Measurements from ENCODE around the gene PRKACA.

Gene PRKACA

DNA sequence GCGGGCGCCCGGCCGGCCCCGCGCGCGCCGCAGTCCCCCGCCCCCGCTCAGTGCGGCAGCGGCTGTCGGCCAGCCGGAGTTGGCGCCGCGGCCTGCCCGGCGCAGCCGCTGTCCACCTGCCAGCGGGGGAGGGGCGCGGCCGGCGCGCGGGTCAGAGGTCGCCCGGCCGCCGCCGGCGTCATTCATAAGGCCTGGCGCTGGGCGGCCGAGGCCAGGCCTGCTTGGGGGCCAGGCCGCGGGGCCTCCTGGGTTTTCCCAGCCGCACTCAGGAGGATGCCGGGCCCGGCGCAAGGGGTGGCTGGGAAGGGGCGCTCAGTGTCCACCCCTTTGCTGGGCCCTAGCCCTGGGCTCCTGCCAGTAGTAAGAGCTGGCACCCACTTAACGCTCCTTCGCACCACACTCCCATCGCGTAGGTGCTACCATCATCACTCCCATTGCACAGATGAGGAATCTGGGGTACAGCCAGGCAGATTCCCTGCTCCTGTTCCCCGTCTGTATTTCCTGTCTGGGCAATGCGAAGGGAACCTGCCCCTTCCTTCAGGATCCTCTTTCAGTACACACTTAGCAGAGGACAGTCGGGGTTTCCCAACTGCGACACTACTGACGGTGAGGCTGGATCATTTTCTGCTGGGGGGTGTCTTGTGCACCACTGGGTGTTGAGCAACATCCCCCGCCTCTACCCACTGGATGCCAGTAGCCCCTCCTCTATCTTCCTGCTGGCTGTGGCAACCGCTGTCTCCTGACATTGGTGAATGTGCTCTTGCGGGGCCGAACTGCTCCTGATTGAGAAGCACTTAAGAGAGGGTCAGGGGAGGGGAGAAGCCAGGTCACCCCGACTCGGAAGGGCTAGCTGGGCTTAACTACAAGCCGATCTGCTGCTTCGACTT is 846 bp upstream of the PRKACA start:
- ChIA-PET CTCF (interaction anchor here (0.7 kb wide), 1 partner anchor 44 kb away, joined by 3 read pairs; no protein-coding TSS in a partner anchor), POLR2A (ENCODE audit: low non-redundant PET) (no interaction called here)
- peak overlapping the region; percentile 98 for H3K27ac ChIP-seq
- peak; percentile 54 for DNase-seq (ENCODE audit: low spot score)
- no peak for TF ChIP-seq CTCF (conservative IDR thresholded peaks at IDR 0.05; ENCODE audit: low read depth)

DNA sequence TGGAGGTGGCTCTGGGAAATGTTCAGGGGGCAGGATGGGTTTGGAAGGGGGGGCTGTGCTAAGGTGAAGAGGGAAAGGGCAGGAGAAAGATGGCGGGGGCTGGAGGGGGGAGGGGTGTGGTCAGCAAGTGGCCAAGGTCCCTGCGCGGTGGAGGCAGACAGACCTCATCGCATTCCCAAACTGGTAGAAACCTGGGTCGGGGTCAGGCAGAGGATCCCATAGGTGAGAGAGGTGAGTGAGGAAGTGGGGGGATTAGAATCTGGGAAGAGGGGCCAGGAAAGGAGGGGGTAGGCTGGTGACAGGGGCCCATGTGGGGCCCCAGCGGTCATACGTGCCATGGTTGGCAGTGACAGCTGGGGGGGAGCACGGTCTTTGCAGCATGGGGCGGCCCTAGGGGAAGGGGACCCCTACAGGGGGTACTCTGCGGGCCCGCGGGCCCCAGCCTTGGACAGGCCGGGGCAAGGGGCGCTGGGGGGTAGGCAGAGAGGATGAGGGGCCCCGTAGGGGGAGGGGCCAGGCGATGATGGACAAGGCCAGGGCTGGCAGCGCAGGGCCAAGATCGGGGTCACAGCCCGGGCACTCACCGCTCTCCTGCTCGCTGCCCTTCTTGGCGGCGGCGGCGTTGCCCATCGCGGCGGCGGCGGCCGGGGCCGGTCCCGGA is 514 bp downstream of the PRKACA start:
- H3K27ac ChIP-seq, result peak overlapping the region; percentile 98
- DNase-seq (ENCODE audit: low spot score), result no peak
- ChIA-PET POLR2A (ENCODE audit: low non-redundant PET) (no interaction called here), CTCF (no interaction called here)
- no peak for TF ChIP-seq CTCF (conservative IDR thresholded peaks at IDR 0.05; ENCODE audit: low read depth)

- no peak for TF ChIP-seq CTCF (conservative IDR thresholded peaks at IDR 0.05; ENCODE audit: low read depth)
- ChIA-PET POLR2A (ENCODE audit: low non-redundant PET) (no interaction called here), CTCF (no interaction called here)
- H3K27ac ChIP-seq, result peak overlapping the region; percentile 98
- DNase-seq (ENCODE audit: low spot score), result no peak
Observed at GRCh38 chr19:14116525-14116917, 1.0 kb downstream of the PRKACA start.

GRCh38 chr19:14115756-14116155 is 1.8 kb downstream of the PRKACA start:
- TF ChIP-seq CTCF (conservative IDR thresholded peaks at IDR 0.05; ENCODE audit: low read depth), result no peak
- H3K27ac ChIP-seq, result no peak overlapping the region
- no peak for DNase-seq (ENCODE audit: low spot score)
- CTCF ChIA-PET, result interaction anchor here (0.5 to 0.6 kb wide), 3 partner anchors 80 to 340 kb away, joined by 3 to 5 read pairs (median 3); no protein-coding TSS in a partner anchor
- POLR2A ChIA-PET (ENCODE audit: low non-redundant PET), result interaction anchor here (0.6 kb wide), 1 partner anchor 17 kb away, joined by 8 read pairs; no protein-coding TSS in a partner anchor

DNA sequence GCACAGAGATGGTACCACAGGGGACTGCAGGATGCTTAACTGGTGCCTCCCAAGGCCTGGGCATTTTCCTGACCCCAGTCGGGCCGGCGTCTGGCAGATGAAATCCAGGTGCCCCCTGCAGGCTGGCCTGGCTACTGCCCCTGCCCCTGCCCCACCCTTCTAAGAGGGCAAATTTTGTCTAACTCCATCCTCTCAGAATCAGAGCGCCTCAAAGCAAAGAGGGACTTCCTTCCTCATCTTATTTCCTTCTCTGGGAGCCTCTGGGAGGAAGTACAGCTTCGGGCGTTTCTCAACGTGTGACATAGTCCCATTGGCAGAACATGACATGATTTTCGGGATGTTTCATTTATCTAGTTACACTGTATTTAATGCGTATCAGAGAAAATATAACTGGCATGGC is 2.7 kb downstream of the PRKACA start:
- peak overlapping the region; percentile 56 for H3K27ac ChIP-seq
- no peak for DNase-seq (ENCODE audit: low spot score)
- ChIA-PET POLR2A (ENCODE audit: low non-redundant PET) (no interaction called here), CTCF (interaction anchor here (0.5 to 1.2 kb wide), 4 partner anchors 9 to 341 kb away, joined by 3 read pairs; no protein-coding TSS in a partner anchor)
- no peak; the same call in 1 of the 2 replicates for TF ChIP-seq CTCF (conservative IDR thresholded peaks at IDR 0.05; ENCODE audit: low read depth)

DNA sequence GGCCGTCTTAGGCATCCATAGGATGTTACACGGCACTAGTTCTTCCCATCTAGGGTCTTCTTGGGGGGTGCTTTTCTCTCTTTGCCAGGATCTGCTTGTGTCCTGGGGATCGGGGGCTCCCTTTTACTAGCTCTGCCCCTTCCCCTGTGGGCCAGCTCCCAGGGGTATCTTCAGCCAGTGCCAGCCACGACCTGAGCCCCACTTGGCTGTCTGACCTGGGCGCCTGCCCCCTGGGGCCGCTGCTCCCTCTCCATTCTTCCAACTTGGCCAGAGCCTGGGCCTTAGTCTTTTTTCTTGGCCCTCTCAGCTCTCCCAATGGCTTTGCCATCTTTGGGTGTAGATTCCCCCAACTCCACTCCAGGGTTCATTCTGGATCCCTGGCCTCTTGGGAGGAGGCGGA is 3.1 kb downstream of the PRKACA start:
- DNase-seq (ENCODE audit: low spot score), result no peak
- ChIA-PET POLR2A (ENCODE audit: low non-redundant PET) (no interaction called here), CTCF (interaction anchor here (0.7 to 1.2 kb wide), 2 partner anchors 8 to 15 kb away, joined by 3 read pairs; no protein-coding TSS in a partner anchor)
- H3K27ac ChIP-seq, result peak overlapping the region; percentile 56
- TF ChIP-seq CTCF (conservative IDR thresholded peaks at IDR 0.05; ENCODE audit: low read depth), result no peak

All from RWPE1 (cell line).